Measurements from ENCODE around the gene CD84.
"Not testable (repeated sequence)": the region's sequence is repeated elsewhere in the genome, so short reads cannot be mapped to it uniquely, and the experiment has no call there.

Gene CD84

DNA sequence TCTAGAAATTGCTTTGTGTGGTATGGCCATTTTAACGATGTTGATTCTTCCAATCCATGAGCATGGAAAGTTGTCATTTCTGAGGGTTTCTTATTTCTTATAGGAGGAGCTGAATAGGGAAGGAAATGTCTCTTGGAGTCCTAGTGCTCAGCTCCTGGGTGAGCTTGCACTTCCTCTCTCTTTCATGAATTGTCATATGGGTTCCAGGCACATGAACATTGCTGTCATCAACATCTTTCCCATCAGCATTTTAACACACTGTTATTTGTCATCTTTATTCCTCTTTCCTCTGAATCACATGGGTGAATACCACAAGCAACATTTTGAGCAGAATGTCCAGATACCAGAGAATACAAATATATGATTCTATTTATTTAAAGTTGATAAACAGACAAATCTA, 79.7 kb downstream of the CD84 start:
- no peak for DNase-seq

DNA sequence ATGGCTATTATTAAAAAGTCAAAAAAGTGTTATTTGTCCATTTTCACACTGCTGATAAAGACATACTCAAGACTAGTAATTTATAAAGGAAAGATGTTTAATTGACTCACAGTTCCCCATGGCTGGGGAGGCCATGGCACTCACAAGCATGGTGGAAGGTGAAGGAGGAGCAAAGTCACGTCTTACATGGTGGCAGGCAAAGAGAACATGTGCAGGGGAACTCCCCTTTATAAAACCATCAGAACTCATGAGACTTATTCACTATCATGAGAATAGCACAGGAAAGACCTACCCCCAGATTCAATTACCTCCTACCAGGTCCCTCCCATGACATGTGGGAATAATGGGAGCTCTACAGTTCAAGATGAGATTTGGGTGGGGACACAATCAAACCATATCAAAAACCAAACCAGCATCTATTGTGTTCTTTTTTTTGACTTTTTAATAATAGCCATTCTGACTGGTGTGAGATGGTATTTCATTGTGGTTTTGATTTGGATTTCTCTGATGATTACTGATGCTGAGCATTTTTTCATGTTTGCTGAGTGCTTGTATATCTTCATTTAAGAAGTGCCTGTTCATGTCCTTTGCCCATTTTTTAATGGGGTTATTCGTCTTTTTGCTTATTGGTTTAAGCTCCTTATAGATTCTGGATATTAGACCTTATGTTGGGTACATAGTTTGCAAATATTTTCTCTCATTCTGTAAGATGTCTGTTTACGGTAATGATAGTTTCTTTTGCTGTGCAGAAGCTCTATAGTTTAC, 80.8 kb downstream of the CD84 start:
- DNase-seq = not testable (repeated sequence)

DNA sequence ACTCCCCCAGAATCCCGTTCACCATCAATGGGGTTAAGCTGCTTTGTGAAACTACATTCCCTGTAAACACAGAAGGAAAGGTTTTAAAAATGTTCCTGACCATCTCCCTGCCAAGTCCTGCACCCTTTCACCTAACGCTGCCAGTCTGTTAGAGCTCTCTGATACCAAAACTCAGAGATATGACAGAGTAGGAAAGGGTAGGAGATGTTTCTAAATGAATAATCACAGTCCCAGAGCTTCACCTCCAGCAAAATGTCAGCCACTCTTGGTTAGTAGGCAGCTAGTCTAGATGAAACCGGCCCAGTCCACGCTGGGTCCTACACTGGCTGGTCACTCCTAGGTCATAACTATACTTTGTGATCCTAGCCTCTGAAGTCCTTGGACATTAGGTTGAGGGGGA, 83.0 kb downstream of the CD84 start:
- DNase-seq = no peak

DNA sequence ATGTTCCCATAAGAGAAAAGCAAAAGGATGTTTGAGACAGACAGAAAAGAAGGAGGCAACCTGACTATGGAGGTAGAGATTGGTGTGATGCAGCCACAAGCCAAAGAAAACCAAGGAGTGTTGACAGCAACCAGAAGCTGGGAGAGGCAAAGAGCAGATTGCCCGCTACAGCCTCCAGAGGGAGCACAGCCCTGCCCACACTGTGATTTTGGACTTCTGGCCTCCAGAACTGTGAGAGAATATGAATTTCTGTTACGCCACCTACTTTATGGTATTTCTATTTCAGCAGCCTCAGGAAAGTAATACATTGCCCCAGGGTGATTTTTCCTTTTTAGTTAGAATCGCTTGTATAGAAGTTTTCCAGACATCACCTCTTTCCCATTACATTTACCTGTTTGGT, 84.7 kb downstream of the CD84 start:
- DNase-seq = no peak

DNA sequence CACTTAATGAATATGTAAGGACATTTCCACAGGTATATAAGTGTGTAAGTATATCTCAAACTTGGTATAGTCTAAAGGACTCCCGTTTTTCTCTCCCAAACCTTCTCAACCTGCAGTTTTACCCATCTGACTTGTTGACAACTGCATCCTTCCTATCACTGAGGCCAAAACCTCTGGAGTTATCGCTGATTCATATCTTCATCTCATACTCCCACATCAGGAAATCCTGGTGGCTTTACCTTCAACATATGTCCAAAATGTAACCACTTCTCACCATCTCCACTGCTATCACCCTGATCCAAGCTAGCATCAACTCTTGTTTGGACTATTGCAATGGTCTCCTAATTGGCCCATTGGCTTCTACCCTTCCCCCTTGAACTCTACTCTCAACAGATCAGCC, 86.7 kb downstream of the CD84 start:
- DNase-seq = no peak

DNA sequence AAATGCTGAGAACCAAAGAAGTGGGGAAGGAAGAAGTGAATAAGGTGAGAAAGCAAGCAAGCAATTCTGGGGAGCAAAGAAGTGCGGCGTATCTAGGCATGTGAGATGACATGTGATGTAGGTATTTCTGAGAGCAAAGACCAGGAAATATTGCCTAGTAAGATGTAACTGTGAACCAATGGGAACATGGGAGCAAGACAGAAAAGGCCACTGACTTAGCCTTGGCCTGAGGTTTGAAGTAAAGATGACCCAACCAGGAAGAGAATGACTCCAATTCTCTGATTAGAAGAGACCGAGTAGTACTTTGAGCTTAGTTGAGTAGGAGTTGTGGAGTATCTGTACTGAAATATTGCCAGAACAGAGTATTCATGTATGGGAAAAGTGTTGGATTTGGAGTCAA, 87.3 kb downstream of the CD84 start:
- DNase-seq = no peak

Measured in NCI-H1092 treated with DMSO at 0.1 percent for 48 hours (cell line).